ENCODE measurements around the gene PTOV1.
A peak's percentile ranks its signal among the peaks of the same experiment; 100 is the strongest.

DNA sequence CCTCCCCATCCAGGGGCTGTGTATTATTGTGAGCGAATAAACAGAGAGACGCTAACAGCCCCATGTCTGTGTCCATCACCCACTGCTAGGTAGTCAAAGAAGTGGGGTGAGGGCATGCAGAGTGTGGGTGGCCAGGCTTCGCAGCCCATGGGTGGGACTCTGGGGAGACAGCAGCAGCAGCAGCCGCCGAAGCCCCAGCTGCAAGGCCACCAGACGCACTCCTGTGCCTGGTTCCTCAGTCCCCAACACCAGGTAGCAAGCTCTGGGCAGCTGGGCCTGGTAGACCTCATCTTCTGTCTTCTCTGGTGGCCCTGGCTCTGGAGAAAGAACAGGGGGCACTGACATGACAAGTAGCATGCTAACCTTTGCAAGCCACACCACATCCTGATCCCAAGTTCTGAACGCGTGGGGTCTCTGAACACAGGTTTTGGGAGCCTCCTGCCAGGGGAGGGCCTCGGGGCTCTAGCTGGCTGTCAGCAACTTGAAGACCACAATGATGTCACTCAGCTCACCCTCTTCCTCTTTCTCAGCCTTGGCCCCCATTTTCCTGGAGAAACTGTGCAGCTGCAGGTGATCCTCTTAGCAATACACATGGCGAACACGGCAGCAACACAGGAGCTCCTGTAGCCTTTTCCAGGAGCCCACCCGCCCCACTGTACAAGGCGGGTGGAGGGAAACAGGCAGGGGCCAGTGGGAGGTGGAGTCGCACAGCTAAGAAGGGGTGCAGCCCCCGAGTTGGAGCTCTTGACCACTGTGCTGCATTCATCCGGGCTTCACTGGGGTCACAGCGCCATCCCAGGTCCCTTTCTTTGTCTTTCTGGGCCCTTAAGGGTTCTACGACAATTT is 43.7 kb upstream of the PTOV1 start:
- TF ChIP-seq POLR2A (IDR thresholded peaks at IDR 0.05; ENCODE audit: low read depth, low read length), result no peak
- TF ChIP-seq MXI1 (IDR thresholded peaks at IDR 0.05; ENCODE audit: low read depth, low read length), result no peak
- TF ChIP-seq IKZF1 (conservative IDR thresholded peaks at IDR 0.05), result no peak
- TF ChIP-seq, protein P1, sequence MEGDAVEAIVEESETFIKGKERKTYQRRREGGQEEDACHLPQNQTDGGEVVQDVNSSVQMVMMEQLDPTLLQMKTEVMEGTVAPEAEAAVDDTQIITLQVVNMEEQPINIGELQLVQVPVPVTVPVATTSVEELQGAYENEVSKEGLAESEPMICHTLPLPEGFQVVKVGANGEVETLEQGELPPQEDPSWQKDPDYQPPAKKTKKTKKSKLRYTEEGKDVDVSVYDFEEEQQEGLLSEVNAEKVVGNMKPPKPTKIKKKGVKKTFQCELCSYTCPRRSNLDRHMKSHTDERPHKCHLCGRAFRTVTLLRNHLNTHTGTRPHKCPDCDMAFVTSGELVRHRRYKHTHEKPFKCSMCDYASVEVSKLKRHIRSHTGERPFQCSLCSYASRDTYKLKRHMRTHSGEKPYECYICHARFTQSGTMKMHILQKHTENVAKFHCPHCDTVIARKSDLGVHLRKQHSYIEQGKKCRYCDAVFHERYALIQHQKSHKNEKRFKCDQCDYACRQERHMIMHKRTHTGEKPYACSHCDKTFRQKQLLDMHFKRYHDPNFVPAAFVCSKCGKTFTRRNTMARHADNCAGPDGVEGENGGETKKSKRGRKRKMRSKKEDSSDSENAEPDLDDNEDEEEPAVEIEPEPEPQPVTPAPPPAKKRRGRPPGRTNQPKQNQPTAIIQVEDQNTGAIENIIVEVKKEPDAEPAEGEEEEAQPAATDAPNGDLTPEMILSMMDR (IDR thresholded peaks at IDR 0.05 in 2 of 3, conservative IDR thresholded peaks at IDR 0.05 in 1 of 3; ENCODE audit: control insufficient read depth in 2 of 3, extremely low read depth in 1 of 3, insufficient read depth in 1 of 3, low read depth in 3 of 3, low read length in 3 of 3), result no peak
- TF ChIP-seq, protein P2, sequence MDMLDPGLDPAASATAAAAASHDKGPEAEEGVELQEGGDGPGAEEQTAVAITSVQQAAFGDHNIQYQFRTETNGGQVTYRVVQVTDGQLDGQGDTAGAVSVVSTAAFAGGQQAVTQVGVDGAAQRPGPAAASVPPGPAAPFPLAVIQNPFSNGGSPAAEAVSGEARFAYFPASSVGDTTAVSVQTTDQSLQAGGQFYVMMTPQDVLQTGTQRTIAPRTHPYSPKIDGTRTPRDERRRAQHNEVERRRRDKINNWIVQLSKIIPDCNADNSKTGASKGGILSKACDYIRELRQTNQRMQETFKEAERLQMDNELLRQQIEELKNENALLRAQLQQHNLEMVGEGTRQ (IDR thresholded peaks at IDR 0.05; ENCODE audit: borderline replicate concordance, low read depth, low read length), result no peak
- TF ChIP-seq ZNF24 (IDR thresholded peaks at IDR 0.05), result no peak
- TF ChIP-seq ZNF207 (IDR thresholded peaks at IDR 0.05; ENCODE audit: borderline replicate concordance), result no peak
- TF ChIP-seq YY1 (IDR thresholded peaks at IDR 0.05; ENCODE audit: low read depth, low read length), result 0 out of 2 replicates have a peak, but pooled peaks have one; percentile 13
- TF ChIP-seq NR2F1 (conservative IDR thresholded peaks at IDR 0.05), result no peak
- TF ChIP-seq CHD4 (IDR thresholded peaks at IDR 0.05), result no peak
- TF ChIP-seq LARP7 (IDR thresholded peaks at IDR 0.05), result no peak
- TF ChIP-seq, protein P3, sequence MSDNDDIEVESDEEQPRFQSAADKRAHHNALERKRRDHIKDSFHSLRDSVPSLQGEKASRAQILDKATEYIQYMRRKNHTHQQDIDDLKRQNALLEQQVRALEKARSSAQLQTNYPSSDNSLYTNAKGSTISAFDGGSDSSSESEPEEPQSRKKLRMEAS (IDR thresholded peaks at IDR 0.05; ENCODE audit: low read depth, low read length), result no peak
- no peak for TF ChIP-seq FOXK2 (IDR thresholded peaks at IDR 0.05)

All from GM12878 (cell line).